GM10266 (cell line): ENCODE measurements around the gene GTF2F2.
"Not testable (repeated sequence)": the region's sequence is repeated elsewhere in the genome, so short reads cannot be mapped to it uniquely, and the experiment has no call there.

Source experiments
- DNase-seq: peaks from one replicate; pipeline ENCODE4 v3.0.0; 2012; ENCODE audit errors: extremely low spot score
- CTCF ChIP-seq: IDR thresholded peaks from 2 replicates; pipeline ENCODE4 v1.5.1; 2012; ENCODE audit warnings: mild to moderate bottlenecking, low read depth; ENCODE audit not compliant: control insufficient read depth, insufficient read depth; ENCODE audit errors: missing control alignments

The GTF2F2 gene

GRCh38 chr13:45179428-45179827 is 59.1 kb downstream of the GTF2F2 start:
- DNase-seq = no peak
- no peak for TF ChIP-seq CTCF

- no peak for TF ChIP-seq CTCF
- no peak for DNase-seq
Measured at GRCh38 chr13:45180303-45180702, 60.0 kb downstream of the GTF2F2 start.

- TF ChIP-seq CTCF = no peak
- no peak for DNase-seq
Measured at GRCh38 chr13:45180713-45181601, 60.6 kb downstream of the GTF2F2 start.

GRCh38 chr13:45184693-45185092 is 64.4 kb downstream of the GTF2F2 start:
- no peak for DNase-seq
- TF ChIP-seq CTCF = no peak

- TF ChIP-seq CTCF = no peak
- DNase-seq = no peak
Measured at GRCh38 chr13:45185286-45185685, 65.0 kb downstream of the GTF2F2 start.

GRCh38 chr13:45189077-45189476 is 68.8 kb downstream of the GTF2F2 start:
- not testable (repeated sequence) for DNase-seq

GRCh38 chr13:45189511-45189910 is 69.2 kb downstream of the GTF2F2 start:
- not testable (repeated sequence) for DNase-seq

GRCh38 chr13:45191874-45192273 is 71.6 kb downstream of the GTF2F2 start:
- TF ChIP-seq CTCF = no peak
- DNase-seq = no peak
